ENCODE measurements around the gene OTULIN.

GRCh38 chr5:14744296-14745187, 80.0 kb downstream of the OTULIN start:
- TF ChIP-seq CTCF (IDR thresholded peaks at IDR 0.05; ENCODE audit: borderline replicate concordance, extremely low read depth, low read length, poor library complexity, severe bottlenecking) = no peak
- TF ChIP-seq EZH2 (IDR thresholded peaks at IDR 0.05; ENCODE audit: borderline replicate concordance, low read depth, low read length, severe bottlenecking) = no peak

Data from DND-41 (cell line).